GM11168 (cell line): Measurements from ENCODE around the gene UFSP2.

Source experiments
- in situ Hi-C: fragments of 300-500 bp; cut with MboI; formaldehyde crosslinking; loops from one replicate; pipeline ENCODE4 v1.12.0; 2022; ENCODE audit warnings: low sequenced_read_pairs; ENCODE audit not compliant: unreplicated experiment

The UFSP2 gene

GRCh38 chr4:185358514-185358913, 67.2 kb downstream of the UFSP2 start:
- in situ Hi-C loops = no loop called here

- in situ Hi-C loops = no loop called here
Measured at GRCh38 chr4:185357733-185358440, 67.9 kb downstream of the UFSP2 start.

GRCh38 chr4:185357211-185357610, 68.6 kb downstream of the UFSP2 start:
- in situ Hi-C loops = no loop called here

- in situ Hi-C loops = no loop called here
Measured at GRCh38 chr4:185352741-185353140, 73.0 kb downstream of the UFSP2 start.

GRCh38 chr4:185352202-185352601, 73.6 kb downstream of the UFSP2 start:
- in situ Hi-C loops = no loop called here

- in situ Hi-C loops = no loop called here
Measured at GRCh38 chr4:185351691-185352090, 74.1 kb downstream of the UFSP2 start.
